GM18868 (cell line): ENCODE measurements around the gene UBAP2.
"Not testable (repeated sequence)": the region's sequence is repeated elsewhere in the genome, so short reads cannot be mapped to it uniquely, and the experiment has no call there.

ENCODE experiments used
- ATAC-seq: cut with Tn5 transposase; IDR thresholded peaks from one replicate; pipeline ENCODE4 v1.9.1; 2021; ENCODE audit warnings: mild to moderate bottlenecking, moderate library complexity; ENCODE audit not compliant: unreplicated experiment

The UBAP2 gene

GRCh38 chr9:33976414-33976813, 72.3 kb downstream of the UBAP2 start:
- ATAC-seq = no peak

- ATAC-seq = no peak
Measured at GRCh38 chr9:33972698-33973097, 76.0 kb downstream of the UBAP2 start.

- ATAC-seq = no peak
Measured at GRCh38 chr9:33964086-33964768, 84.5 kb downstream of the UBAP2 start.

GRCh38 chr9:33962468-33962867, 86.2 kb downstream of the UBAP2 start:
- ATAC-seq = not testable (repeated sequence)

DNA sequence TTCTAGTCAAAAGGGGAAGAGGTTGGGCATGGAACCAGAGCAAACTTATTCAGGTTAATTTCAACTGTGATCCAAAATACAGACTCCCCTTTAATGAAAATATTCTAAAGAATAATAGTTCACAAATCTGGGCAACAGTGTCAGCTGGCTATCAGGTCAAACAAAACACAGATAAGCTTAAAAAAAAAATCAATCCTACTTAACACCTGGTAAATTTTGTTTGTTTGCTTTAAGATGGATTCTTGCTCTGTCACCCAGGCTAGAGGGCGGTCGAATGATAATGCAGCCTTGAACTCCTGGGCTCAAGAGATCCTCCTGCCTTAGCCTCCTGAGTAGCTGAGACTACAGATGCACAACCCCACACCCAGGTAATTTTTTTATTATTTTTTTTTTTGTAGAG, 89.0 kb downstream of the UBAP2 start:
- no peak for ATAC-seq

DNA sequence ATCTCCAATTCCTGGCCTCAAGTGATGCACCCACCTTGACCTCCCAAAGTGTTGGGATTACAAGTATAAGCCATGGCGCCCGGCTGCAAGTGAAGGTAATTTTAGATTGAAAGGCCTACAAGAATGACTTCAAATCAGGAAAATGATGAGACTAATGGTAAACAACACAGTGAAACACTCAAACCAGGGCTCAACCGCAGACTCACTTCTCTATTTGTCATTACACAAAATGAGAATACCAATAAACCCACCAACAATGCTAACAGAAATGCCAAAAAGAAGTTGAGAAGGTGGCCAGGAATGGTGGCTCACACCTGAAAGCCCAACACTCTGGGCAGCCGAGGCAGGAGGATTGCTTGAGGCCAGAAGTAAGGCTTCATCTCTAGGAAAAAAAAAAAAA, 92.1 kb downstream of the UBAP2 start:
- ATAC-seq = peak; percentile 54

- ATAC-seq = no peak
Measured at GRCh38 chr9:33952066-33952465, 96.6 kb downstream of the UBAP2 start.

DNA sequence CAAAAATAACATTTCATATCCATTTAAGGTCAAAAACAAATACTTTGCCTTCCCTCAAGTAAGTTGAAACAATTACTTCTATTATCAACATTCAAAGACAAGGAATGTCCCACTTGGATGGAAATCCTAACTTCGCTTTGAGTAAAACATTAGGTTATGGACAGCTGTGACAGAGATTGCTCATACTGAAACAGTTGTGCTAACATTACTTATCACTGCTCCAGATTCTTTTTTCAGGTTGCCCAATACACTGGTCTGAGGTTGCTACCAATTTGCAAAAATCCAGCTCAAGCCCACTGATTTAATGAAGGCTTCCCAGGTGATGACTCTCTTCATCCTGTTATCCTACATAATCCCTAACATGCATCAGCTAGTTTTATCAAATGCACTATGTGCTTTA, 98.3 kb downstream of the UBAP2 start:
- no peak for ATAC-seq

- ATAC-seq = no peak
Measured at GRCh38 chr9:33946779-33947535, 101.7 kb downstream of the UBAP2 start.

- ATAC-seq = no peak
Measured at GRCh38 chr9:33943389-33943788, 105.3 kb downstream of the UBAP2 start.

DNA sequence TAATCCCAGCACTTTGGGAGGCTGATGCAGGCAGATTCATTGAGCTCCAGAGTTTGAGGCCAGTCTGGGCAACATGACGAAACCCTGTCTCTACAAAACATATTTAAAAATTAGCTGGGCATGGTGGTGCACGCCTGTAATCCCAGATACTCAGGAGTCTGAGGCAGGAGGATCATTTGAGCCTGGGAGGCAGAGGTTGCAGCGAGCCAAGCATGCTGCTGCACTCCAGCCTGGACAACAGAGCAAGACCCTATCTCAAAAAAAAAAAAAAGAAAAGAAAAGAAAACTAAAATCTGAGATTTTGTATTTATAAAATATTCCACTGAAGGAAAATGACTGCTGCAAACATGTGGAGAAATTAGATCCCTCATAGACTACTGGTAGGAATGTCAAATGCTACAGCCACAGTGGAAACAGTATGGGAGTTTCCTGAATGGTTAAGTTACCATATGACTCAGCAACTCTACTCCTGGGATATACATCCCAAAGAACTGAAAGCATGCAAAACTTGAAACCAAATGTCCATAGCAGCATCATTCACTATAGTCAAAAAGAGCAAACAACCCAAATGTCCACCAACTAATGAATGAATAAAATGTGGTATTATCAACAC, 106.1 kb downstream of the UBAP2 start:
- ATAC-seq = no peak

DNA sequence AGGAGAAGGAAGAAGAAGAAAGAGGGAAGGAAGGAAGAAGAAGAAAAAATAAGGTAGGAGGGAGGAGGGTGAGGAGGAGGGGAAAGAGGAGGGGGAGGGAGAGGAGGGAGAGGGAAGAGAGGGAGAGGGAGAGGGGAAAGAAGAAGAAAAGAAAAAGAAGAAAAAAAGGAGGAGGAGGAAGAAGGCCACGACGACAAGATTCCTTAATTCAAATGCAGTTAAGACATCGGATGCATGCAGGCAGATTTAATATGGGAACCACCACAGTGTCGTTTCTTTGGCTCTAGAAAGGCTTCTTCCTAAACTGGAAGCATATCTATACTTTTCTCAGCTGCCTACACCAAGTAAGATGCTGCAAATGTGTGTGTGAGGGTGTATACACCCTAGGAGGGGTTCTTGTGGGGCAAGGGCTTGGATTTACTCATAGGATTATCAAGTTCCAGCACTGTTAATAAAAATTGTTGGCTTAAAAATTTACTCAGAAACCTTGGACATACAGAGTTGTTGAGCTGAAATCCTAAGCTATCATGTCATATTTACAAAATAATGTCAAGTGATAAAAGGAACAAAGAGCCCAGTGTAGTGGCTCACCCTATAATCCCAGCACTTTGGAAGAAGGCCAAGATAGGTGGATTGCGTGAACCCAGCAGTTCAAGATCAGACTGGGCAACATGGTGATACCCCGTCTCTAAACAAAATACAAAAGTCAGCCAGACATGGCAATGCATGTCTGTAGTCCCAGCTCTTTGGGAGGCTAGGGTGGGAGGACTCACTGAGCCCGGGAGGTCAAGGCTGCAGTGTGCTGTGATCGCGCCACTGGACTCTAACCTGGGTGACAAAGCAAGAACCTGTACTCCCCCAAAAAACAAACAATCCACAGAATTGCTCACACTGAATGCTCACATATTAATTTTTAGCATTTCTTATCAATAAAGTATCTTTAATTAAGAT, 108.5 kb downstream of the UBAP2 start:
- ATAC-seq = no peak

- ATAC-seq = no peak
Measured at GRCh38 chr9:33934188-33934878, 114.4 kb downstream of the UBAP2 start.

GRCh38 chr9:33932078-33932807, 116.4 kb downstream of the UBAP2 start:
- ATAC-seq = no peak

DNA sequence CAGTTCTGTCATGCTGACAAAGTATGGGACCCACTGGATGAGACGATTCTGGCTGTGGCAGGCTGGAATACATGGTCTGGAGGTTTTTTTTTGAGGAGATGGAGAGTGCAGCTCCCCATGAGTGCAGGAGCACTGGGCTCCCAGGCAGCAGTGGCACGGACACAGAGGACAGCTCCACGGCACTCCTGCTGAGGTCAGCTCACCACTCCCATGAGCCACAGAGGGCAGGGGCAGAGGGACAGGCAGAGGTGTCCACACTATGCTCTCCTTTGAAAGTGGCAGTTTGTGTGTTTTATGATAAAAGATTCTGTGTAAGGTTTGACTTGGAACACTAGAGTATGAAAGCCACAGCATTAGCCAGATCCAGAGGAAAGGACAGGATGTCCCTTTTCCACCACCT, 117.4 kb downstream of the UBAP2 start:
- no peak for ATAC-seq

DNA sequence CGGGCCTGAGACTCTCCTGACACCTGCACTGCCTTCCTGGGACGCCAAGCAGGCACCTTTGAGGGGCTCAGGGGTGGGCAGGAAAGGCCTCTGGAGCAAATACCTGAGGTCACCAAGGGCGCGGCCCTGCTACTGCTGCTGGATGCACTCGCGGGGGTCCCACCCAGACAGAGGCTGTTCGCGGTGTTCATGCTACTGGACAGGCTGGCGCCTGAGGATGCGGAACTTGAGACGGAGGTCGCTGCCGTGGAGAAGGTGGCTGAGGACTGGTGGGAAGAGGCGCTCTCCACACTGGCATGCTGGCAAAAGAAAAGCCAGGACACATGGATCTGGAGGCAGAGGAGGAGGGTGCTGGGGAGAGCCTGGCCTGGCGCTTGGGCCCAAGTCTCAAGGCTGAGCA, 121.0 kb downstream of the UBAP2 start:
- ATAC-seq = no peak

GRCh38 chr9:33926746-33927485, 121.8 kb downstream of the UBAP2 start:
- no peak for ATAC-seq

GRCh38 chr9:33924978-33925797, 123.5 kb downstream of the UBAP2 start:
- ATAC-seq = no peak
